T47D (cell line): Measurements from ENCODE around the gene MIXL1.
"Not testable (repeated sequence)": the region's sequence is repeated elsewhere in the genome, so short reads cannot be mapped to it uniquely, and the experiment has no call there.

ENCODE experiments used
- DNase-seq, 2 experiments: peaks; one replicate each; pipeline versions ENCODE4 v3.0.0 to v3.0.0-alpha.2; 2011 to 2012; ENCODE audit warnings: low read depth in 1 of 2, low spot score in 1 of 2
- JUND ChIP-seq: IDR thresholded peaks from 2 replicates; pipeline ENCODE4 v1.6.1; 2012; ENCODE audit warnings: low read depth
- in situ Hi-C: cut with HindIII; loops from 2 replicates; pipeline ENCODE4 v1.10.0; 2016; ENCODE audit warnings: low sequenced_read_pairs, low pct_unique_long_range_greater_than_20kb

Gene MIXL1

DNA sequence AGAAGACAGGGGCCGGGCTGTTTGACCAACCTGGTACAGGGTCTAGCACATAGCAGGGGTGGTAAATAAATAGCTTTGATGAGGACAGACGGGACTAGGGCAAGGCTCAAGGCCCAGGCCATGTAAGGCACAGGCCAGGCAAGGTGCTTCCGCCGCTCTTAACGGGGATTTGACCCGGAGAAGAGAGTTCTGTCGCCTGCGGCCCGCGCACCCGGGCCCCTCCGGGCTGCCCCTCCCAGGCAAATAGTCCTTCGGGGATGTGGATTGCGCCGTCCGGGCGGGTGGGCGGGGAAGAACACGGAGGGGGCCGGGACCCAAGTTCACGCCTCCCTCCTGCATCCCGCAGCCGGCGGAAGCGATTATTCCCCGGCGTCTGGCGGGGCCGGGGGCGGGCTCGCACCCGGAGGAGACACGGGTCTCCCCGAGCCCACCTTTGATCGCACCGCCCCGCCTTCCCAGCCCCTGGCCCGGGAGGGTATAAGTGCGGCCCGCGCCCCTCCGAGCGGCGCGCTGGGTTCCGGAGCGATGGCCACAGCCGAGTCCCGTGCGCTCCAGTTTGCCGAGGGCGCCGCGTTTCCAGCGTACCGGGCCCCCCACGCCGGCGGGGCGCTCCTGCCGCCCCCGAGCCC is at the start of gene MIXL1:
Gene MIXL1, plus strand, starts transcription at position 508 of the 629 bp plus-strand sequence. Its CDS starts 18 bp downstream, at position 526.
- no peak for DNase-seq

GRCh38 chr1:226176870-226177269 is 46.6 kb upstream of the MIXL1 start:
- no peak for TF ChIP-seq JUND
- in situ Hi-C loops: no loop called here
- no peak for DNase-seq

More for the DNA sequence above, at the start of gene MIXL1:
- TF ChIP-seq JUND: no peak
- in situ Hi-C loops: no loop called here

GRCh38 chr1:226181996-226182714 is 41.3 kb upstream of the MIXL1 start:
- in situ Hi-C loops: no loop called here
- peak in 1 of 2 experiments; percentile 72 for DNase-seq
- no peak for TF ChIP-seq JUND

DNA sequence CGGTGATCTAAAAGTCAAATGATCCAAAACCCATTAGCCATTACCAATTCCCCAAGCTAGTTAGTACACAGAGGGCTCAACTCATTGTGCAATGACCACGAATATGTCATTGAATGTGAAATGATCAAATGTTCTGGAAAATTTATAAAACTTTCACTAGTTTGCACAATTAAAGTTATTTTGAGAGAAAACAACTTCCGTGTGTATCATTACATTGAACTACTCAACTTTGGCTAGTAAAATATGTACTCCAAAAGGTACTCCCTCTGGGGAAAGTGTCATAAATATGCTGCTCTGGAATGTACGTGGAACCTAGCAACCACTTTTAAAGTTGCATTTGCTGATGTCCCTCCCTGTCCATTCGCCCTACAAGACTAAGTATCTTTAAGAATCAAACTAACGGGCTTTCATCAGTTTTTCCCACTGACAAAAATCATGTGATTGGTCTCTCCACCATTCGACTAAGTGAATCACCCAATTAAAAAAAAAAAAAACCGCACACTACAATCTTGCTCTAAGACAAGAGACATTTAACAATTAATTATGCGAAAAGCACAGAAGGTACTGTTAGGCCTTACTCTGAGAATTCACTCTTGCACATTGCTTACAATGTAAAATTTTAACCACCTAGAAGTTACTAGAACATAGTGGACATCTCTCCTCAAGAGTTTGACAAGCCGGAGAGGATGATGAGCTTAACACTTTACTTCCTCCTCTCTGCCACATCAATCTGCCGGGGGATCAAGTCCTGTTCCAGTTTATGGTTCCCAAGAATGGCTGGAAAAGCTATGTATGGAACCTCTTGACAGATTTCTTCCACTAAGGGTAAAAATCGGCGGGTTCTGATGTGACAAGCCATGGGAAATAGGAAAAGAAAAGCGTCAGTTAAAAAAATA is 38.1 kb upstream of the MIXL1 start:
- in situ Hi-C loops: no loop called here
- DNase-seq: peak in 1 of 2 experiments; percentile 15
- no peak for TF ChIP-seq JUND

DNA sequence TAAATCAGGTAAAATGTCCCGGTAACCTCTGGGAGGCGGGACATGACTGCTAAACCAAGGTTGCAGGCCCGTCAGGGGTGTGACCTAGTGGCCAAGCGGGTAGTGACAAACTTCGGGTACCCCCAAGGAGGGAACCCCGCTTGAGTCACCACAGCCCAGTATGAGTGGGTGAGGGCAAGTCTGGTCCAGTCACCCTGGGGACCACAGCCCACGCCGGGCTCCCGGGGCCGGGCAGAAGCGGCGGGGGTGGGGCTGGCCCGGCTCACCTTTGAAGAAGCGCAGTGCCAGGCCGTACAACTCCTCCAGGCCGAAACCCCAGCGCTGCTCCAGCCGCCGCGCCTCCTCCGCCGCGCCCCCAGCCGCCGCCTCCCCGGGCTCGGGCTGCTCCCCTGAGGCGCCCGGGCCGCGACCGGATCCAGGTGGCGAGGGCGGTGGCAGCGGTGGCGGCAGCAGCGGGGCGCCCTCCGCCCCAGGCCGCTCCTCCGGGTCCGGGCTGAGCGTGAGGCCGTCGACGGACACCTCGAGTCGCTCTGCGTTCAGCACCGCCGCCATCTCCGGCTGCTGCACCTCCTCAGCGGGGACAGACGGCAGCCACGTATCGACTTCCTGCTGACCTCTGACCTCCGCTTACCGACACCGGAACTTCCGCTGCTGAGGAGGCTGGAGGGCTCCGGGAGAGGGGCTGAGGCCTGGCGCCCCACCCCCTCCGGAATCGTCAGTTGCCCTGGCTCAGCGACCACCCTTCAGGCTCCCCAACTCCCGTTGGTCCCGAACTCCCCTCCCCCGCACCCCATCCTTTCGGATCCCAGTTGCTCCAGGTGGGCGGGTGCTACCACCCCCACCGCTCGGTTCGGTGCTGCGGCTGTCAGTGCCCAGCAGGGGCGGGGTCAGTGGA is 37.1 kb upstream of the MIXL1 start, which contains the start of gene ACBD3:
Gene ACBD3, minus strand, starts transcription at position 618 of the 895 bp plus-strand sequence. Its CDS starts 66 bp downstream, at position 552.
- in situ Hi-C loops: no loop called here

DNA sequence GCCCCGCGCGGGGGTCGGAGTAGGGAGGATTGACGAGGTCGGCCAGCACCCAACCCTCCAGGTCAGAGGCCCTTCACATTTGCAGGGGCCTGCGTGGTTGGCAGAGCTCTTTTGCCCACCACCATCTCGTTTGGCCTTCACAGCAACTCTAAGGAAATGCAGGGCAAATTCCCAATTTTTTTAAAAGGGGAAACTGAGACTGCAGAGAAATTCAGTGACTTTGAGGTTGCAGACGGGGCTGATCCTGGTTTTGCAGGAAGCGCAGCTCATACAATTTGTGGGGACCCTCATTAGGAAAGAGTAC is 36.5 kb upstream of the MIXL1 start:
- TF ChIP-seq JUND: no peak
- in situ Hi-C loops: no loop called here

More for the DNA sequence above, 37.1 kb upstream of the MIXL1 start, which contains the start of gene ACBD3:
- no peak for TF ChIP-seq JUND
- DNase-seq: peak; percentile 91

DNA sequence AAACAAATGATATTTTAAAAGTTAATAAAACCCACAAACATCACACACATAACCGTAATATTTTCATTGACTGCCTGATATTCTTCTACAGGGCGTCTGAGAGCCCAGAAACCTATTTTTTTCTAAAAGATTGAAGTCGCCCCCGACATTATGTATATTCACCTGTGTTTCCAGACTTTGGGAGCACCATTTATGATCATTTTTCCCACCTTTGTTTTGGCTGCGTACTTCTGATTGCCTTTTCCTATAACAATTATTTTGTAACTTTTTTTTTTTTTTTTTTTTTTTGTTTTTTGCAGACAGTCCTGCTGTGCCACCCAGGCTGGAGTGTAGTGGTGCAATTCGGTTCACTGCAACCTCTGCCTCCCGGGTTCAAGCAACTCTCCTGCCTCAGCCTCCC is 36.1 kb upstream of the MIXL1 start:
- no peak for DNase-seq
- no peak for TF ChIP-seq JUND
- in situ Hi-C loops: no loop called here

More for the DNA sequence above, 36.5 kb upstream of the MIXL1 start:
- no peak for DNase-seq

DNA sequence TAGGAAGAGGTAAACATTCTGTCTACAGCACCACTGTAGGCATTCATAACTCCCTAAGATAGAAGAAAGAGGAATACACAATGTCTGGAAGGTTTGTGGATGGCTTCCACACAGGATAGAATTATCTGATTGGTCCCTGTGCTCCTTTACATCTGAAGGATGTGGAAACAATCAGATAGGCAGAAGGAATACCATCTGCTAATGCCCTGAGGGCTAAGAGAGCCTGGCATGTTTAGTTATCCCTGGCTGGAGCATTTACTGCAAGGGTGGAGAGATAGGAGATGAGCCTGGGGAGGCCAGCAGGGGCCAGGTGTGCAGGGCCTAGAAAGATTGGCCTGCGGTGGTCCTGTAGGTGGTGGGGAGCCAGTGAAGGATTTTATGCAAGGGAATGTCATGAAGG is 28.3 kb upstream of the MIXL1 start:
- no peak for TF ChIP-seq JUND
- in situ Hi-C loops: no loop called here
- peak in 1 of 2 experiments; percentile 51 for DNase-seq

DNA sequence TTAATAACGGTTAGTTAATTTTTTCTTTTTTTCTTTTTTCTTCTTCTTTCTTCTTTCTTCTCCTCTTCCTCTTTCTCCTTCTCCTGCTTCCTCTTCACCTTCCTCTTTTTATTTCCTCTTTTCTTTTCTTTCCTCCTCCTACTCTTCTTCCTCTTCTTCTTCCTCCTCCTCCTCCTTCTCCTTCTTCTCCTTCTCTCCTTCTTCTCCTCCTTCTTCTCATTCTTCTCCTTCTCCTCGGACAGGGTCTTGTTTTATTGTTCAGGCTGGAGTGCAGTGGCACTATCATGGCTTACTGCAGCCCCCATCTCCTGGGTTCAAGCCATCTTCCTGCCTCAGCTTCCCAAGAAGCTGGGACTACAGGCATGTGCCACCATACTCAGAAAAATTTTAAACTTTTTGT is 23.5 kb upstream of the MIXL1 start:
- TF ChIP-seq JUND: no peak
- DNase-seq: no peak
- in situ Hi-C loops: no loop called here

DNA sequence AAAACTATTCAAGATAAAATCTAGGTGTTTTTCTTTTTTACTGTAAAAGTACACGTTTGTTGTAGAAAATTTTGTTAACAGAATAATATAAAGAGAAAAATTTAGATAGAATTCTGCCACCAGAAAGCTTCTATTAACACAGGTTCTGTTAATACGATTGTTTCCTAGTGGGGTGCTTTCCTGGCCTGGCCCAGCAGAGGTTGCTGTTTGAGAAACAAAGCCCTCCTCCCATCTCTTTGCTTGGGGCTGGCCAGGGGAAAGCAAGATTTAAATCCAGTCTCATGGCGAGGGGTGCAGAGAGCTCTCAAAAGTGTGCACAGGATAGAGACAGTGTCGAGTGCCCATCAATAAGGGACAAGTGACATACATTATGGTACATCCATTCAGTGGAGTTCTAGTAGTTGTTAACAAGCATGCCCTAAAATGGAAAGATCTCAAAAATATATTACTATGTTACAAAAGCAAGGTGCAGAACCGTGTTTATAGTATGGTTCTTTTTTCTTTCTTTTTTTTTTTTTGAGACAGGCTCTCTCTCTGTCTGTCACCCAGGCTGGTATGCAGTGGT is 22.4 kb upstream of the MIXL1 start:
- peak in 1 of 2 experiments; percentile 56 for DNase-seq
- in situ Hi-C loops: no loop called here
- TF ChIP-seq JUND: no peak

DNA sequence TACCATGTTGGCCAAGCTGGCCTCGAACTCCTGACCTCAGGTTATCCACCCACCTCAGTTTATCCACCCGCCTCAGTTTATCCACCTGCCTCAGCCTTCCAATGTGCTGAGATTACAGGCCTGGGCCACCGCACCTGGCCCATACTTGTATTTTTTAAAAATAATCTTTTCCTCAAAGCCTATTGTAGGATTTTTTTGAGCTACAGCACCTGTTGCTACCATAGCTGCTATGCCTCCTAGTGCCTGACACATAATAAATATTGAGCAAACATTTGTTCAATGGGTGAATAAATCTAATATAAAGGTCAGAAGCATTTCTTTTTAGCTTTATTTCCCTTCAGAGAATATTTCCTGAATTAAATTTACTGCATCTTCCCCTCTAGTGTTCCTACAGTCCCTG is 21.2 kb upstream of the MIXL1 start:
- in situ Hi-C loops: no loop called here
- DNase-seq: no peak
- no peak for TF ChIP-seq JUND

DNA sequence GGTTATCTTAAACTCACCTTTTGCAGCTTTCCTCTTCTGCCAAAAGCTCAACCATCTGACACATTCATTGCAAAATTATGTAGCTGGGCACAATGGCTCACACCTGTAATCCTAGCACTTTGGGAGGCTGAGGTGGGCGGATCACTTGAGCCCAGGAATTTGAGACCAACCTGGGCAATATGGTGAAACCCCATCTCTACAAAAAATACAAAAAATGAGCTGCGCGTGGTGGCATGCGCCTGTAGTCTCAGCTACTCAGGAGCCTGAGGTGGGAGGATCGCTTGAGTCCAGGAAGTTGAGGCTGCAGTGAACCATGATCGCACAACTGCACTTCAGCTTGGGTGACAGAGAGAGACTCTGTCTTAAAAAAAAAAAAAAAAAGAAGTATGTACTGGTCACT is 20.8 kb upstream of the MIXL1 start:
- DNase-seq, in situ Hi-C loops: not testable (repeated sequence)
